Breast epithelium (tissue), 3 donors: ENCODE results near the gene COMT.

ENCODE experiments used
- POLR2A ChIP-seq: fragments of 450-650 bp; IDR thresholded peaks from one replicate; pipeline ENCODE4 v1.6.1; 2016; ENCODE audit warnings: antibody characterized with exemption, mild to moderate bottlenecking, moderate library complexity
- POLR2AphosphoS5 ChIP-seq, 3 donors: sonication (generic); formaldehyde crosslinking; IDR thresholded peaks; one replicate each; pipeline ENCODE4 v1.6.1; 2017; ENCODE audit warnings: antibody characterized with exemption in 3 of 3
- TF ChIP-seq, protein P1 (sequence below), 3 donors: fragments of 450-650 bp; IDR thresholded peaks; one replicate each; pipeline ENCODE4 v1.5.1; 2016 to 2017; ENCODE audit warnings: antibody characterized with exemption in 3 of 3, mild to moderate bottlenecking in 3 of 3, moderate library complexity in 3 of 3

DNA sequence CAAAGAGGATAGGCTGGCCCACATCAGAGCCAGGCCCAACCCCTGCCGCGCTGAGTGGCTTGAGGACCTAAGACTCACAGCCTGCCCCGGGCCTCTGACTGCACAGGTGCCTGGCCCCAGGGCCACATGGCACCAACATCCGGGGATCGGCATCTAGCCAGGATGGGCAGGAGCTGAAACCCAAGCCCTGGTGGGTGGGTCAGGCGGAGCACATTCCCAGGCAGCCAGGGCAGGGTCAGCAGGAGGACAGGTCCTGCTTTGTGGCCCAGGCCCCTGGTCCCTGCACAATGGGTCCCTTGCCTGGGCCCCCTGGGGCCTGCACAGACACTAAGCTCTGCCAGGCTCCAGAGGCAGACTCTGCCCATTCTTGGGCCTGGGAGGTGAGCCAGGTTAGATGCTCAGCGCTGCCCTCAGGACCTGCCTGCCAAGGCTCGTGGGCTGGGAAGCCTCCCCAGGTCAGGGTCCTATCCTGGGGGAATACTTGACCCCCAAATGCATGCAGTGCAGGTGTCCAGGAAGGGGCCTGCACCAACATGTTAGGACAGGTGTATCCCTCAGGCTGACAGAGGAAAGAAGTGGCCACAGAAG lies 41.5 kb downstream of the COMT start:
- TF ChIP-seq, protein P1, sequence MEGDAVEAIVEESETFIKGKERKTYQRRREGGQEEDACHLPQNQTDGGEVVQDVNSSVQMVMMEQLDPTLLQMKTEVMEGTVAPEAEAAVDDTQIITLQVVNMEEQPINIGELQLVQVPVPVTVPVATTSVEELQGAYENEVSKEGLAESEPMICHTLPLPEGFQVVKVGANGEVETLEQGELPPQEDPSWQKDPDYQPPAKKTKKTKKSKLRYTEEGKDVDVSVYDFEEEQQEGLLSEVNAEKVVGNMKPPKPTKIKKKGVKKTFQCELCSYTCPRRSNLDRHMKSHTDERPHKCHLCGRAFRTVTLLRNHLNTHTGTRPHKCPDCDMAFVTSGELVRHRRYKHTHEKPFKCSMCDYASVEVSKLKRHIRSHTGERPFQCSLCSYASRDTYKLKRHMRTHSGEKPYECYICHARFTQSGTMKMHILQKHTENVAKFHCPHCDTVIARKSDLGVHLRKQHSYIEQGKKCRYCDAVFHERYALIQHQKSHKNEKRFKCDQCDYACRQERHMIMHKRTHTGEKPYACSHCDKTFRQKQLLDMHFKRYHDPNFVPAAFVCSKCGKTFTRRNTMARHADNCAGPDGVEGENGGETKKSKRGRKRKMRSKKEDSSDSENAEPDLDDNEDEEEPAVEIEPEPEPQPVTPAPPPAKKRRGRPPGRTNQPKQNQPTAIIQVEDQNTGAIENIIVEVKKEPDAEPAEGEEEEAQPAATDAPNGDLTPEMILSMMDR (IDR thresholded peaks at IDR 0.05), result no peak
- TF ChIP-seq POLR2A (no peak), POLR2AphosphoS5 (IDR thresholded peaks at IDR 0.05) (no peak)
